ENCODE results near the gene ADAM22. TPM values are rescaled to one million over a fixed set of nuclear protein-coding genes. Genes with fewer than 3 reads are reported as not detected.
A peak's percentile ranks its signal among the peaks of the same experiment; 100 is the strongest.

ADAM22 gene
- total RNA-seq, 1 experiment from 2014 or later: 10.1 TPM

- no peaks in the 10 kb centered on the region for H3K27me3 ChIP-seq (replicated peaks; ENCODE audit: control insufficient read depth, insufficient read depth, low read length)
- intact Hi-C loops (cut with micrococcal nuclease; ENCODE audit: unreplicated experiment): no loop called here
- POLR2A ChIA-PET: no interaction called here
- no peaks in the 10 kb centered on the region for H3K9me3 ChIP-seq
- H3K36me3 ChIP-seq (ENCODE audit: control insufficient read depth, insufficient read depth, low read length): peaks cover 2% of the 10 kb centered on the region; the same call in 1 of the 2 replicates
- H3K4me1 ChIP-seq: no peaks in the 10 kb centered on the region
- H3K27ac Mint-ChIP-seq (ENCODE audit: unreplicated experiment): peak overlapping the region; percentile 61
- H3K27me3 Mint-ChIP-seq (ENCODE audit: insufficient read depth, unreplicated experiment): no peaks in the 10 kb centered on the region
- H3K9me3 Mint-ChIP-seq (ENCODE audit: unreplicated experiment): no peaks in the 10 kb centered on the region
- H3K4me3 ChIP-seq (ENCODE audit: low read depth, low read length): no peak overlapping the region
- TF ChIP-seq, protein P1, sequence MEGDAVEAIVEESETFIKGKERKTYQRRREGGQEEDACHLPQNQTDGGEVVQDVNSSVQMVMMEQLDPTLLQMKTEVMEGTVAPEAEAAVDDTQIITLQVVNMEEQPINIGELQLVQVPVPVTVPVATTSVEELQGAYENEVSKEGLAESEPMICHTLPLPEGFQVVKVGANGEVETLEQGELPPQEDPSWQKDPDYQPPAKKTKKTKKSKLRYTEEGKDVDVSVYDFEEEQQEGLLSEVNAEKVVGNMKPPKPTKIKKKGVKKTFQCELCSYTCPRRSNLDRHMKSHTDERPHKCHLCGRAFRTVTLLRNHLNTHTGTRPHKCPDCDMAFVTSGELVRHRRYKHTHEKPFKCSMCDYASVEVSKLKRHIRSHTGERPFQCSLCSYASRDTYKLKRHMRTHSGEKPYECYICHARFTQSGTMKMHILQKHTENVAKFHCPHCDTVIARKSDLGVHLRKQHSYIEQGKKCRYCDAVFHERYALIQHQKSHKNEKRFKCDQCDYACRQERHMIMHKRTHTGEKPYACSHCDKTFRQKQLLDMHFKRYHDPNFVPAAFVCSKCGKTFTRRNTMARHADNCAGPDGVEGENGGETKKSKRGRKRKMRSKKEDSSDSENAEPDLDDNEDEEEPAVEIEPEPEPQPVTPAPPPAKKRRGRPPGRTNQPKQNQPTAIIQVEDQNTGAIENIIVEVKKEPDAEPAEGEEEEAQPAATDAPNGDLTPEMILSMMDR (IDR thresholded peaks at IDR 0.05; ENCODE audit: insufficient read depth in 1 of 2, low read depth in 1 of 2, low read length in 1 of 2, severe bottlenecking in 1 of 2, unreplicated experiment in 1 of 2): no peak
- BruUV-seq (replicated peaks): no TSS peak
- H3K36me3 Mint-ChIP-seq (ENCODE audit: insufficient read depth, unreplicated experiment): peaks cover 33% of the 10 kb centered on the region
- CTCF ChIA-PET: no interaction called here
- H3K4me1 Mint-ChIP-seq (ENCODE audit: low read depth, unreplicated experiment): no peaks in the 10 kb centered on the region
- no peak for DNase-seq
- H3K4me3 Mint-ChIP-seq (ENCODE audit: unreplicated experiment): no peak overlapping the region
Measured at GRCh38 chr7:88204525-88205110, 270.6 kb downstream of the ADAM22 start.

- Histone ChIP-seq H3K27me3 (replicated peaks; ENCODE audit: control insufficient read depth, insufficient read depth, low read length) (no peaks in the 10 kb centered on the region), H3K9me3 (no peaks in the 10 kb centered on the region), H3K36me3 (ENCODE audit: control insufficient read depth, insufficient read depth, low read length) (peaks cover 2% of the 10 kb centered on the region; the same call in 1 of the 2 replicates), H3K4me1 (no peaks in the 10 kb centered on the region), H3K4me3 (ENCODE audit: low read depth, low read length) (no peak overlapping the region)
- TF ChIP-seq, protein P1 (IDR thresholded peaks at IDR 0.05; ENCODE audit: insufficient read depth in 1 of 2, low read depth in 1 of 2, low read length in 1 of 2, severe bottlenecking in 1 of 2, unreplicated experiment in 1 of 2): no peak
- Mint-ChIP-seq H3K9me3 (ENCODE audit: unreplicated experiment) (no peaks in the 10 kb centered on the region), H3K27me3 (ENCODE audit: insufficient read depth, unreplicated experiment) (no peaks in the 10 kb centered on the region), H3K4me3 (ENCODE audit: unreplicated experiment) (no peak overlapping the region), H3K4me1 (ENCODE audit: low read depth, unreplicated experiment) (no peaks in the 10 kb centered on the region), H3K36me3 (ENCODE audit: insufficient read depth, unreplicated experiment) (peaks cover 36% of the 10 kb centered on the region), H3K27ac (ENCODE audit: unreplicated experiment) (peak overlapping the region; percentile 61)
- BruUV-seq (replicated peaks): no TSS peak
- DNase-seq: no peak
- intact Hi-C loops (cut with micrococcal nuclease; ENCODE audit: unreplicated experiment): no loop called here
- POLR2A ChIA-PET: no interaction called here
- CTCF ChIA-PET: no interaction called here
Measured at GRCh38 chr7:88205179-88205578, 271.1 kb downstream of the ADAM22 start.

- CTCF ChIA-PET: no interaction called here
- peaks cover 32% of the 10 kb centered on the region for H3K36me3 Mint-ChIP-seq (ENCODE audit: insufficient read depth, unreplicated experiment)
- intact Hi-C loops (cut with micrococcal nuclease; ENCODE audit: unreplicated experiment): no loop called here
Measured at GRCh38 chr7:88206254-88206653, 272.2 kb downstream of the ADAM22 start.

More at GRCh38 chr7:88206254-88206653, 272.2 kb downstream of the ADAM22 start:
- H3K27ac Mint-ChIP-seq (ENCODE audit: unreplicated experiment): no peak overlapping the region
- no peak for DNase-seq
- no peak overlapping the region for H3K4me3 Mint-ChIP-seq (ENCODE audit: unreplicated experiment)
- POLR2A ChIA-PET: no interaction called here
- Histone ChIP-seq H3K27me3 (replicated peaks; ENCODE audit: control insufficient read depth, insufficient read depth, low read length) (no peaks in the 10 kb centered on the region), H3K4me3 (ENCODE audit: low read depth, low read length) (no peak overlapping the region), H3K4me1 (no peaks in the 10 kb centered on the region), H3K36me3 (ENCODE audit: control insufficient read depth, insufficient read depth, low read length) (peaks cover 2% of the 10 kb centered on the region; the same call in 1 of the 2 replicates), H3K9me3 (no peaks in the 10 kb centered on the region)
- no peaks in the 10 kb centered on the region for H3K4me1 Mint-ChIP-seq (ENCODE audit: low read depth, unreplicated experiment)
- TF ChIP-seq, protein P1 (IDR thresholded peaks at IDR 0.05; ENCODE audit: insufficient read depth in 1 of 2, low read depth in 1 of 2, low read length in 1 of 2, severe bottlenecking in 1 of 2, unreplicated experiment in 1 of 2): no peak
- no peaks in the 10 kb centered on the region for H3K9me3 Mint-ChIP-seq (ENCODE audit: unreplicated experiment)
- BruUV-seq (replicated peaks): no TSS peak
- H3K27me3 Mint-ChIP-seq (ENCODE audit: insufficient read depth, unreplicated experiment): no peaks in the 10 kb centered on the region

Data from Caco-2 (cell line).